ENCODE results near the gene CDX2.

- TF ChIP-seq CTCF (IDR thresholded peaks at IDR 0.05) (no peak), EZH2 (IDR thresholded peaks at IDR 0.05; ENCODE audit: borderline replicate concordance, insufficient read depth, low read depth, low read length, poor library complexity, severe bottlenecking) (no peak)
These were observed 34.0 kb upstream of the CDX2 start for GRCh38 chr13:28002886-28003698.

Measured in B cell (primary cell).